CD4-positive, CD25-positive, alpha-beta regulatory T cell (primary cell): Measurements from ENCODE around the gene CAPN5. TPM values are rescaled to one million over a fixed set of nuclear protein-coding genes. Genes with fewer than 3 reads are reported as not detected.

Experiments used
- ATAC-seq, 2 donors: fragments of 150-1000 bp; cut with Tn5 transposase; one replicate each; pipeline ENCODE4 v1.10.0; 2021; ENCODE audit warnings: low read depth in 2 of 2, moderate number of reproducible peaks in 2 of 2, moderate library complexity in 1 of 2
- DNase-seq, 3 donors: peaks; one replicate each; pipeline versions ENCODE4 v3.0.0 to v3.0.0-alpha.2; 2012 to 2022; ENCODE audit warnings: mixed read lengths in 1 of 3
- H3K27ac ChIP-seq: one replicate; pipeline ENCODE4 v1.7.0; 2013; ENCODE audit warnings: mild to moderate bottlenecking, low read length; ENCODE audit not compliant: insufficient read depth, poor library complexity, severe bottlenecking
- H3K27me3 ChIP-seq: one replicate; pipeline ENCODE4 v1.7.0; 2013; ENCODE audit warnings: low read length; ENCODE audit not compliant: control insufficient read depth, insufficient read depth
- H3K36me3 ChIP-seq: one replicate; pipeline ENCODE4 v1.7.0; 2013; ENCODE audit warnings: mild to moderate bottlenecking, low read length, moderate library complexity; ENCODE audit not compliant: control insufficient read depth, insufficient read depth
- H3K4me1 ChIP-seq: 2 replicates; pipeline ENCODE4 v1.7.0; 2013; ENCODE audit warnings: mild to moderate bottlenecking, low read length; ENCODE audit not compliant: insufficient read depth, control insufficient read depth, poor library complexity, severe bottlenecking
- H3K4me3 ChIP-seq: one replicate; pipeline ENCODE4 v1.7.0; 2013; ENCODE audit warnings: low read depth, mild to moderate bottlenecking, low read length, moderate library complexity
- H3K9me3 ChIP-seq, 2 experiments: 1 replicate in 1 of 2; 2 replicates in 1 of 2; pipeline ENCODE4 v1.7.0; 2013; ENCODE audit warnings: low read length in 2 of 2, mild to moderate bottlenecking in 1 of 2, moderate library complexity in 1 of 2; ENCODE audit not compliant: control insufficient read depth in 2 of 2
- H3K27ac Mint-ChIP-seq, 3 donors: one replicate each; pipeline ENCODE4 v1.8.0; 2020 to 2022; ENCODE audit warnings: mild to moderate bottlenecking in 3 of 3, mixed read lengths in 3 of 3, moderate library complexity in 2 of 3
- H3K27me3 Mint-ChIP-seq: one replicate; pipeline ENCODE4 v1.8.0; 2022; ENCODE audit warnings: mild to moderate bottlenecking, mixed read lengths
- H3K36me3 Mint-ChIP-seq: one replicate; pipeline ENCODE4 v1.8.0; 2020; ENCODE audit warnings: mixed read lengths
- H3K4me1 Mint-ChIP-seq, 4 donors: one replicate each; pipeline ENCODE4 v1.8.0; 2020 to 2022; ENCODE audit warnings: mixed read lengths in 4 of 4, mild to moderate bottlenecking in 1 of 4
- H3K4me3 Mint-ChIP-seq, 4 donors: one replicate each; pipeline ENCODE4 v1.8.0; 2020 to 2022; ENCODE audit warnings: mild to moderate bottlenecking in 4 of 4, mixed read lengths in 4 of 4, moderate library complexity in 3 of 4
- H3K9me3 Mint-ChIP-seq, 7 donors: one replicate each; pipeline ENCODE4 v1.8.0; 2020 to 2022; ENCODE audit warnings: mixed read lengths in 7 of 7, mild to moderate bottlenecking in 3 of 7, moderate library complexity in 2 of 7
- polyA plus RNA-seq, 4 donors: library from polyadenylated mRNA; unstranded; fragments of 300-500 nt; fragmentation: Illumina TruSeq; gene quantifications; one replicate each; pipeline ENCODE4 v1.2.3, GENCODE V29; 2021
- total RNA-seq: library from RNA; stranded (reverse); gene quantifications from one replicate; pipeline ENCODE4 v1.2.3, GENCODE V29; 2022

CAPN5 gene
- total and polyA plus RNA-seq, 5 donors from 2014 or later: 0.74 to 2.8 (median 1.2) TPM

- no peaks in the 10 kb centered on the region for H3K27me3 Mint-ChIP-seq
- no peak overlapping the region for H3K27ac Mint-ChIP-seq
- H3K27ac ChIP-seq: no peak overlapping the region
- no peak for ATAC-seq
- peaks cover 21% of the 10 kb centered on the region for H3K4me1 ChIP-seq
- no peaks in the 10 kb centered on the region for H3K9me3 ChIP-seq
- H3K4me3 ChIP-seq: no peak overlapping the region
- H3K36me3 Mint-ChIP-seq: no peaks in the 10 kb centered on the region
- peaks cover 0 to 23% (median 8%) of the 10 kb centered on the region in 4 donors for H3K4me1 Mint-ChIP-seq
- peaks cover 0 to 2% (median 0%) of the 10 kb centered on the region in 7 donors for H3K9me3 Mint-ChIP-seq
- no peaks in the 10 kb centered on the region for H3K36me3 ChIP-seq
- H3K4me3 Mint-ChIP-seq: no peak overlapping the region
- H3K27me3 ChIP-seq: no peaks in the 10 kb centered on the region
- no peak for DNase-seq
These were observed 20.0 kb downstream of the CAPN5 start for GRCh38 chr11:77086521-77087472.

GRCh38 chr11:77087723-77088225, 21.0 kb downstream of the CAPN5 start:
- DNase-seq (no peak), ATAC-seq (no peak)
- Histone ChIP-seq H3K4me3 (no peak overlapping the region), H3K9me3 (no peaks in the 10 kb centered on the region), H3K36me3 (no peaks in the 10 kb centered on the region), H3K27ac (no peak overlapping the region), H3K4me1 (peaks cover 11% of the 10 kb centered on the region), H3K27me3 (no peaks in the 10 kb centered on the region)
- Mint-ChIP-seq H3K4me1 (peaks cover 0 to 13% (median 4%) of the 10 kb centered on the region in 4 donors), H3K27ac (peak overlapping the region in 1 of 3 donors; percentile 26), H3K9me3 (no peaks in the 10 kb centered on the region), H3K4me3 (no peak overlapping the region), H3K27me3 (no peaks in the 10 kb centered on the region), H3K36me3 (no peaks in the 10 kb centered on the region)

GRCh38 chr11:77088236-77089003, 21.6 kb downstream of the CAPN5 start:
- H3K4me3 ChIP-seq: no peak overlapping the region
- Mint-ChIP-seq H3K27me3 (no peaks in the 10 kb centered on the region), H3K36me3 (no peaks in the 10 kb centered on the region), H3K27ac (no peak overlapping the region), H3K4me1 (peaks cover 0 to 10% (median 3%) of the 10 kb centered on the region in 4 donors), H3K9me3 (no peaks in the 10 kb centered on the region), H3K4me3 (no peak overlapping the region)
- no peaks in the 10 kb centered on the region for H3K36me3 ChIP-seq
- no peak for DNase-seq
- no peaks in the 10 kb centered on the region for H3K9me3 ChIP-seq
- H3K27me3 ChIP-seq: no peaks in the 10 kb centered on the region
- H3K4me1 ChIP-seq: peaks cover 6% of the 10 kb centered on the region
- ATAC-seq: no peak
- no peak overlapping the region for H3K27ac ChIP-seq

GRCh38 chr11:77089004-77089545, 22.3 kb downstream of the CAPN5 start:
- Histone ChIP-seq H3K36me3 (no peaks in the 10 kb centered on the region), H3K4me3 (no peak overlapping the region), H3K9me3 (no peaks in the 10 kb centered on the region), H3K4me1 (peaks cover 3% of the 10 kb centered on the region), H3K27me3 (no peaks in the 10 kb centered on the region), H3K27ac (no peak overlapping the region)
- peaks cover 0 to 6% (median 2%) of the 10 kb centered on the region in 4 donors for H3K4me1 Mint-ChIP-seq
- no peaks in the 10 kb centered on the region for H3K9me3 Mint-ChIP-seq
- no peaks in the 10 kb centered on the region for H3K36me3 Mint-ChIP-seq
- H3K27me3 Mint-ChIP-seq: no peaks in the 10 kb centered on the region
- ATAC-seq (no peak), DNase-seq (no peak)
- H3K27ac Mint-ChIP-seq: no peak overlapping the region
- H3K4me3 Mint-ChIP-seq: no peak overlapping the region

DNA sequence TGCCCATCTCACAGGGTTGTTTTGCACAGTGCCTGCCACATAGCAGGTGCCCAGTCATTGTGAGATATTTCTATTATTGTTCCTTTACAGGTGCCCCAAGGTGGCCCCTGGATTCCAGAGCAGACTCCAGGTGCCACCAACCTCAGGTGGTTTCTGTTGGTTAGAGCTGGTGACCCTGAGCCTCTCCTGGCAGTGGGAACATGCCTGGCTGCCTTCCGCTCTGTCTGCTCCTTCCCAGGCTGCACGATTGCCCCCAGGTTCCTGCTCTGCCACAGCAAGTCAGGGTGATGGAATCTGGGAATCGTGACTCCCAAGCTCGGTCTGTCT, 23.2 kb downstream of the CAPN5 start:
- no peak overlapping the region for H3K27ac Mint-ChIP-seq
- no peak for ATAC-seq
- no peaks in the 10 kb centered on the region for H3K27me3 Mint-ChIP-seq

DNA sequence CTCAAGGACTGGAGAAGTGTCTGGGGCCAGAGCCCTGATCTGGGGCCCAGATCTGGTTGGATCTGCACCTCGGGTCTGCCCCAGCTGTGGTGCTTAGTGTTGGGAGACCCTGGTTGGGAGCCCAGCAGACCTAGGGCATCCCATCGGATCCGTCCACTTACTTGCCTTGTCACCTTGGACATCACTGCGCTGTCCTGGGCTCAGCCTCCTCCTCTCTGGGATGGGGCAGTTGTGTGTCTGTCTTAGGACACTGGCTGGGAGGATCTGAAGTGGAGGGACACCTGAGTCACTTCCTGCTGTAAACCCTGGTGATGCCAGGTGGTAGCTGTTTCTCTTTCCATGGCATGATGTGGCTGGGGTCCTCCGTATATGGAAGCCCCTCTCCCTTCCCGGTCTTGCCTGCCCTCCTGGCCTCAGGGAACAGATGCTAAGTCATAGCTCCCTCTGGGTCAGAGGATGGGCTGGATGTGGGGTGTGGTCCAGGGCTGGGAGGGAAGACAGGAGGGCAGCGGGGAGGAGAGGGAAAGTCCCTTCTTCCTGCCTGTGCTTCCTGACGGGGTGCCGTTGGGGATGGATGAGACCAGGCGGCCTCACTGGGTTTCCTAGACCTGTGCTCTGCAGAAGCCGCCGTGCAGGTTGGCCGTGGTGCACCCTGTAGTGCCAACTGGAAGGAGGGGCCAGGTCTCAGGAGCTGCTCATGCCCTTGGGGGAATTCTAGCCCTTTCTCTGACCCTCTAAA, 23.8 kb downstream of the CAPN5 start:
- no peaks in the 10 kb centered on the region for H3K27me3 Mint-ChIP-seq
- Histone ChIP-seq H3K4me3 (no peak overlapping the region), H3K36me3 (no peaks in the 10 kb centered on the region), H3K4me1 (peaks cover 3% of the 10 kb centered on the region), H3K9me3 (no peaks in the 10 kb centered on the region), H3K27ac (no peak overlapping the region), H3K27me3 (no peaks in the 10 kb centered on the region)
- no peaks in the 10 kb centered on the region for H3K9me3 Mint-ChIP-seq
- DNase-seq: no peak
- no peak overlapping the region for H3K27ac Mint-ChIP-seq
- H3K36me3 Mint-ChIP-seq: no peaks in the 10 kb centered on the region
- no peak overlapping the region for H3K4me3 Mint-ChIP-seq
- H3K4me1 Mint-ChIP-seq: peaks cover 0 to 6% (median 1%) of the 10 kb centered on the region in 4 donors
- ATAC-seq: no peak

More for the DNA sequence above, 23.2 kb downstream of the CAPN5 start:
- no peaks in the 10 kb centered on the region for H3K27me3 ChIP-seq
- peaks cover 3% of the 10 kb centered on the region for H3K4me1 ChIP-seq
- Mint-ChIP-seq H3K9me3 (no peaks in the 10 kb centered on the region), H3K36me3 (no peaks in the 10 kb centered on the region), H3K4me3 (no peak overlapping the region), H3K4me1 (peaks cover 0 to 6% (median 1%) of the 10 kb centered on the region in 4 donors)
- H3K36me3 ChIP-seq: no peaks in the 10 kb centered on the region
- no peak overlapping the region for H3K4me3 ChIP-seq
- no peak overlapping the region for H3K27ac ChIP-seq
- no peaks in the 10 kb centered on the region for H3K9me3 ChIP-seq
- no peak for DNase-seq
